GM19452 (cell line): Measurements from ENCODE around the gene PRKCD.
A peak's percentile ranks its signal among the peaks of the same experiment; 100 is the strongest.

ENCODE experiments used
- ATAC-seq: cut with Tn5 transposase; IDR thresholded peaks from one replicate; pipeline ENCODE4 v1.9.1; 2021; ENCODE audit not compliant: unreplicated experiment

The PRKCD gene

GRCh38 chr3:53213276-53213675, 52.3 kb downstream of the PRKCD start:
- no peak for ATAC-seq

GRCh38 chr3:53215816-53216215, 54.8 kb downstream of the PRKCD start:
- no peak for ATAC-seq

GRCh38 chr3:53216723-53217122, 55.7 kb downstream of the PRKCD start:
- ATAC-seq: no peak

- ATAC-seq: no peak
Observed at GRCh38 chr3:53217175-53217574, 56.2 kb downstream of the PRKCD start.

- ATAC-seq: no peak
Observed at GRCh38 chr3:53218131-53218530, 57.1 kb downstream of the PRKCD start.

GRCh38 chr3:53219895-53220483, 59.0 kb downstream of the PRKCD start:
- peak; percentile 86 for ATAC-seq

GRCh38 chr3:53221345-53221744, 60.3 kb downstream of the PRKCD start:
- no peak for ATAC-seq

GRCh38 chr3:53221827-53222182, 60.8 kb downstream of the PRKCD start:
- no peak for ATAC-seq

- no peak for ATAC-seq
Observed at GRCh38 chr3:53222183-53222901, 61.3 kb downstream of the PRKCD start.

GRCh38 chr3:53223025-53223424, 62.0 kb downstream of the PRKCD start:
- ATAC-seq: no peak

GRCh38 chr3:53223541-53223966, 62.5 kb downstream of the PRKCD start:
- ATAC-seq: no peak

- ATAC-seq: no peak
Observed at GRCh38 chr3:53224026-53224425, 63.0 kb downstream of the PRKCD start.

GRCh38 chr3:53224536-53224935, 63.5 kb downstream of the PRKCD start:
- ATAC-seq: no peak

GRCh38 chr3:53225181-53225580, 64.2 kb downstream of the PRKCD start:
- ATAC-seq: no peak

GRCh38 chr3:53225651-53226050, 64.6 kb downstream of the PRKCD start:
- ATAC-seq: no peak

- ATAC-seq: no peak
Observed at GRCh38 chr3:53226142-53226840, 65.3 kb downstream of the PRKCD start.

GRCh38 chr3:53226841-53227407, 65.9 kb downstream of the PRKCD start:
- no peak for ATAC-seq

GRCh38 chr3:53227993-53228885, 67.2 kb downstream of the PRKCD start:
- ATAC-seq: no peak

GRCh38 chr3:53229171-53229570, 68.2 kb downstream of the PRKCD start:
- no peak for ATAC-seq

GRCh38 chr3:53229606-53230005, 68.6 kb downstream of the PRKCD start:
- no peak for ATAC-seq

GRCh38 chr3:53230041-53230621, 69.1 kb downstream of the PRKCD start:
- ATAC-seq: no peak
